OCI-LY7 (cell line): ENCODE measurements around the gene MAPKAPK5.

Source experiments
- CTCF ChIP-seq: fragments of 200-600 bp; sonication (generic); conservative IDR thresholded peaks from 2 replicates; pipeline ENCODE4 v1.5.1; 2014; ENCODE audit warnings: mild to moderate bottlenecking, antibody characterized with exemption, low read length, moderate library complexity, mixed read lengths
- EZH2phosphoT487 ChIP-seq: fragments of 200-600 bp; sonication (generic); IDR thresholded peaks from 2 replicates; pipeline ENCODE4 v1.6.1; 2018; ENCODE audit warnings: low read depth, borderline replicate concordance, mild to moderate bottlenecking, mixed run types, antibody characterized with exemption, low read length, moderate library complexity, mixed read lengths

- no peak for TF ChIP-seq CTCF
- TF ChIP-seq EZH2phosphoT487, result no peak
Measured at GRCh38 chr12:111925171-111925570, 83.1 kb downstream of the MAPKAPK5 start.
